HCT116 (cell line): ENCODE data around the gene RPTOR.

ENCODE experiments used
- CBX3 ChIP-seq: IDR thresholded peaks from 2 replicates; pipeline ENCODE4 v1.6.1; 2012; ENCODE audit warnings: low read depth
- EZH2 ChIP-seq: fragments of 200-600 bp; sonication (generic); IDR thresholded peaks from 2 replicates; pipeline ENCODE4 v1.6.1; 2017; ENCODE audit warnings: antibody characterized with exemption, mixed run types
- FOSL1 ChIP-seq: IDR thresholded peaks from 2 replicates; pipeline ENCODE4 v1.6.1; 2012; ENCODE audit warnings: low read depth
- POLR2A ChIP-seq: IDR thresholded peaks from 2 replicates; pipeline ENCODE4 v1.7.0; 2011; ENCODE audit warnings: borderline replicate concordance; ENCODE audit not compliant: insufficient read depth, insufficient read length; ENCODE audit errors: extremely low read depth
- POLR2AphosphoS5 ChIP-seq: IDR thresholded peaks from 2 replicates; pipeline ENCODE4 v1.6.1; 2011; ENCODE audit warnings: mild to moderate bottlenecking, low read depth, low read length, moderate library complexity
- YY1 ChIP-seq: IDR thresholded peaks from 2 replicates; pipeline ENCODE4 v1.6.1; 2011; ENCODE audit warnings: low read length, low read depth, moderate library complexity, mild to moderate bottlenecking; ENCODE audit not compliant: insufficient replicate concordance; ENCODE audit errors: extremely low read depth
- TF ChIP-seq, protein P1 (sequence below): IDR thresholded peaks from 2 replicates; pipeline ENCODE4 v1.6.1; 2012

DNA sequence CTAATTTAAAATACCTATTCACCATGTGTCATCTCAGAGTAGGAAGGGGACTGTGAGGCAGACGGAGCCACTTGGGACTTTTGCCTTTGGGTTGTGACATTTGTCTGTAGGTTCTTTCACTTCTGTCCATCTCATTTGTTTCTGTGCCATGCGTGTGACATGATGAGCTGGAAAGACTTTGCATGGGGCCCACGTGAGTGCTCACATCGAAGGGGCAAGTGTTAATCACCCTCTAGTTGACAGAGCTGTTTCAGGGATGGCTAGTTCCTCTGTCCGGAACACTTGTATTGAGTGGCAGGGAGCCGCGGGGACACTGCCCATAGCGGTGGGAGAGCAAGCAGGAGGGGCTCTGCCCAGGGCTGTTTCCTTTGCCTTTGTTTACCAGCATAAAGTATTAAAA is 112.0 kb downstream of the RPTOR start:
- TF ChIP-seq, protein P1, sequence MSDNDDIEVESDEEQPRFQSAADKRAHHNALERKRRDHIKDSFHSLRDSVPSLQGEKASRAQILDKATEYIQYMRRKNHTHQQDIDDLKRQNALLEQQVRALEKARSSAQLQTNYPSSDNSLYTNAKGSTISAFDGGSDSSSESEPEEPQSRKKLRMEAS = no peak
- TF ChIP-seq YY1 = no peak
- no peak for TF ChIP-seq POLR2A
- no peak for TF ChIP-seq EZH2
- TF ChIP-seq CBX3 = no peak
- TF ChIP-seq POLR2AphosphoS5 = no peak
- no peak for TF ChIP-seq FOSL1
